ENCODE measurements around the gene DAAM2. TPM values are rescaled to one million over a fixed set of nuclear protein-coding genes. Genes with fewer than 3 reads are reported as not detected.

DAAM2 gene
- total RNA-seq, 1 experiment from 2014 or later: not detected

DNA sequence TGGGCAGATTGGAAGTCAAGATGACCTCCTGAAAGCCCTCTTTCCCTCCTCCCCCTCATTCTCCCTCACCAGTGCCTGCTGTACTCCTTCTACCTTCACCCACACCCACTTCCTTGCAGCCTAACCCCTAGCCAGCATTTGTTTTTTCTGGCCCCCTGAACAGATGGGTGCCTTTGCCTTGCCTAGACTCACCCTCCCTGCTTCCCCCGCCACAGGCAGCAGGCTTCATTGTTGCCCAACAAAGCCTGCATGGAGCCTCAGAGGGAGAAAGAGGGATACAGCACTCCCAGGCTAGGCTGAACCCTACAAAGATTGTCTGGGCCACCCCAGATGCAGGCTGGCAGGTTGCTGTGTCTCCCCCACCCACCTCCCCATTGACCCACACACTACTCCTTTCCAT, 139.4 kb downstream of the DAAM2 start:
- H3K36me3 Mint-ChIP-seq (ENCODE audit: insufficient read depth, unreplicated experiment): peaks cover 42% of the 10 kb centered on the region

DNA sequence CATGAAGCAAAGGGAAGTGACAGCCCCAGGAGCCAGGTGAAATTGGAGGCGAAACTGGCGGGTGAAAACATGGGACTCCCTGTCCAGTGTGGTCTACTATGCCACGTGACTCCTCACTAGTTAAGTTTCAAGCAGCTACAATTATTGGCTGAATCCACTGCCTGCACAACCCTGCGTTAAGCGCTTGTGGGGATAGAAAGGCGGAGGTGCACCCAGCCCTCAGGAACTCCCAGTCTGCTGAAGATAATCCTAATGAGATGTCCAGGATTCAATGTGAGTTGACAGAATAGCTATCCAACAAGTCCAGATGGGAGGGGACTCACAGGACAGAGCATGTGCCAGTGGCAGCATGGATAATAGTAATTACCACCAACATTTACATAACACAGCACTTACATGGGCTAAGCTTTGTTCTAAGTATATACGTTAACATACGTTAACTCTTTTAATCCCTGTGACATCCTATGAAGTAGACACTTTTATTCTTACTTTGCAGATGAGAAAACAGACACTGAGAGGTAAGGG, 140.3 kb downstream of the DAAM2 start:
- Mint-ChIP-seq H3K4me3 (ENCODE audit: unreplicated experiment) (peak overlapping the region; percentile 89), H3K9me3 (ENCODE audit: unreplicated experiment) (peaks cover 9% of the 10 kb centered on the region), H3K27ac (ENCODE audit: unreplicated experiment) (peak overlapping the region; percentile 41), H3K36me3 (ENCODE audit: insufficient read depth, unreplicated experiment) (peaks cover 34% of the 10 kb centered on the region), H3K4me1 (ENCODE audit: low read depth, unreplicated experiment) (peaks cover 7% of the 10 kb centered on the region), H3K27me3 (ENCODE audit: insufficient read depth, unreplicated experiment) (no peaks in the 10 kb centered on the region)
- TF ChIP-seq, protein P1, sequence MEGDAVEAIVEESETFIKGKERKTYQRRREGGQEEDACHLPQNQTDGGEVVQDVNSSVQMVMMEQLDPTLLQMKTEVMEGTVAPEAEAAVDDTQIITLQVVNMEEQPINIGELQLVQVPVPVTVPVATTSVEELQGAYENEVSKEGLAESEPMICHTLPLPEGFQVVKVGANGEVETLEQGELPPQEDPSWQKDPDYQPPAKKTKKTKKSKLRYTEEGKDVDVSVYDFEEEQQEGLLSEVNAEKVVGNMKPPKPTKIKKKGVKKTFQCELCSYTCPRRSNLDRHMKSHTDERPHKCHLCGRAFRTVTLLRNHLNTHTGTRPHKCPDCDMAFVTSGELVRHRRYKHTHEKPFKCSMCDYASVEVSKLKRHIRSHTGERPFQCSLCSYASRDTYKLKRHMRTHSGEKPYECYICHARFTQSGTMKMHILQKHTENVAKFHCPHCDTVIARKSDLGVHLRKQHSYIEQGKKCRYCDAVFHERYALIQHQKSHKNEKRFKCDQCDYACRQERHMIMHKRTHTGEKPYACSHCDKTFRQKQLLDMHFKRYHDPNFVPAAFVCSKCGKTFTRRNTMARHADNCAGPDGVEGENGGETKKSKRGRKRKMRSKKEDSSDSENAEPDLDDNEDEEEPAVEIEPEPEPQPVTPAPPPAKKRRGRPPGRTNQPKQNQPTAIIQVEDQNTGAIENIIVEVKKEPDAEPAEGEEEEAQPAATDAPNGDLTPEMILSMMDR (IDR thresholded peaks at IDR 0.05; ENCODE audit: insufficient read depth in 1 of 2, low read depth in 1 of 2, low read length in 1 of 2, severe bottlenecking in 1 of 2, unreplicated experiment in 1 of 2): no peak
- Histone ChIP-seq H3K4me1 (peaks cover 10% of the 10 kb centered on the region; the same call in 1 of the 2 replicates), H3K36me3 (ENCODE audit: control insufficient read depth, insufficient read depth, low read length) (peaks cover 6% of the 10 kb centered on the region), H3K27me3 (replicated peaks; ENCODE audit: control insufficient read depth, insufficient read depth, low read length) (no peaks in the 10 kb centered on the region), H3K4me3 (ENCODE audit: low read depth, low read length) (peak overlapping the region; percentile 13), H3K9me3 (peaks cover under 1% of the 10 kb centered on the region; the same call in 1 of the 2 replicates)
- no TSS peak for BruUV-seq (replicated peaks)
- no peak for DNase-seq
- intact Hi-C loops (cut with micrococcal nuclease; ENCODE audit: unreplicated experiment): no loop called here
- ChIA-PET POLR2A (no interaction called here), CTCF (no interaction called here)

More for the DNA sequence above, 139.4 kb downstream of the DAAM2 start:
- Histone ChIP-seq H3K9me3 (peaks cover 9% of the 10 kb centered on the region), H3K27me3 (replicated peaks; ENCODE audit: control insufficient read depth, insufficient read depth, low read length) (no peaks in the 10 kb centered on the region), H3K4me3 (ENCODE audit: low read depth, low read length) (0 out of 2 replicates have a peak overlapping the region, but pooled peaks have one; percentile 13), H3K36me3 (ENCODE audit: control insufficient read depth, insufficient read depth, low read length) (peaks cover 6% of the 10 kb centered on the region), H3K4me1 (peaks cover 10% of the 10 kb centered on the region; the same call in 1 of the 2 replicates)
- H3K27me3 Mint-ChIP-seq (ENCODE audit: insufficient read depth, unreplicated experiment): no peaks in the 10 kb centered on the region
- H3K27ac Mint-ChIP-seq (ENCODE audit: unreplicated experiment): peak overlapping the region; percentile 41
- no TSS peak for BruUV-seq (replicated peaks)
- TF ChIP-seq, protein P1 (IDR thresholded peaks at IDR 0.05; ENCODE audit: insufficient read depth in 1 of 2, low read depth in 1 of 2, low read length in 1 of 2, severe bottlenecking in 1 of 2, unreplicated experiment in 1 of 2): no peak
- H3K4me1 Mint-ChIP-seq (ENCODE audit: low read depth, unreplicated experiment): peaks cover 7% of the 10 kb centered on the region
- peaks cover 9% of the 10 kb centered on the region for H3K9me3 Mint-ChIP-seq (ENCODE audit: unreplicated experiment)
- CTCF ChIA-PET: no interaction called here
- POLR2A ChIA-PET: no interaction called here
- H3K4me3 Mint-ChIP-seq (ENCODE audit: unreplicated experiment): peak overlapping the region; percentile 32
- intact Hi-C loops (cut with micrococcal nuclease; ENCODE audit: unreplicated experiment): no loop called here
- DNase-seq: no peak

- H3K36me3 Mint-ChIP-seq (ENCODE audit: insufficient read depth, unreplicated experiment): peaks cover 21% of the 10 kb centered on the region
- peak overlapping the region; percentile 63 for H3K27ac Mint-ChIP-seq (ENCODE audit: unreplicated experiment)
- Histone ChIP-seq H3K27me3 (replicated peaks; ENCODE audit: control insufficient read depth, insufficient read depth, low read length) (no peaks in the 10 kb centered on the region), H3K4me3 (ENCODE audit: low read depth, low read length) (peak overlapping the region; percentile 55), H3K4me1 (peaks cover 10% of the 10 kb centered on the region; the same call in 1 of the 2 replicates), H3K9me3 (no peaks in the 10 kb centered on the region; the same call in 1 of the 2 replicates), H3K36me3 (ENCODE audit: control insufficient read depth, insufficient read depth, low read length) (peaks cover 6% of the 10 kb centered on the region)
- BruUV-seq (replicated peaks): no TSS peak
- TF ChIP-seq, protein P1 (IDR thresholded peaks at IDR 0.05; ENCODE audit: insufficient read depth in 1 of 2, low read depth in 1 of 2, low read length in 1 of 2, severe bottlenecking in 1 of 2, unreplicated experiment in 1 of 2): no peak
- CTCF ChIA-PET: no interaction called here
- no peaks in the 10 kb centered on the region for H3K27me3 Mint-ChIP-seq (ENCODE audit: insufficient read depth, unreplicated experiment)
- peaks cover 13% of the 10 kb centered on the region for H3K4me1 Mint-ChIP-seq (ENCODE audit: low read depth, unreplicated experiment)
- intact Hi-C loops (cut with micrococcal nuclease; ENCODE audit: unreplicated experiment): loop anchor here (1.0 kb wide), 1 partner anchor 15 kb away; no protein-coding TSS in a partner anchor
- peaks cover 9% of the 10 kb centered on the region for H3K9me3 Mint-ChIP-seq (ENCODE audit: unreplicated experiment)
- H3K4me3 Mint-ChIP-seq (ENCODE audit: unreplicated experiment): peak overlapping the region; percentile 89
- POLR2A ChIA-PET: interaction anchor here (0.8 kb wide), 1 partner anchor 15 kb away, joined by 8 read pairs; no protein-coding TSS in a partner anchor
- no peak for DNase-seq
Measured at GRCh38 chr6:39933669-39934130, 141.5 kb downstream of the DAAM2 start.

All from Caco-2 (cell line).